ENCODE results near the gene DHRSX.

DNA sequence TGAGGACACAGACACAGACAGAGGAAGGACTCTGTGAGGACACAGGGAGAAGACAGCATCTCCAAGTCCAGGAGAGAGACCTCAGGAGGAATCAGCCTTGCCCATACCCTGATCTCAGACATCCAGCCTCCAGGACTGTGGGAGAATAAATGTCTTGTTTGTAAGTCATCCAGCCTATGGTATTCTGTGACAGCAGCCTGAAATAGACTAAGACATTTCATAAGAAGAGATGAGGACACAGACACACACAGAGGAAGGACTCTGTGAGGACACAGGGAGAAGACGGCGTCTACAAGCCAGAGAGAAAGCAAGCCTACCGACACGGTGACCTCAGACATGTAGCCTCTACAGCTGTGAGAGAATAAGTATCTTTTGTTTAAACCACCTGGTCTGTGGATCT lies 112.1 kb downstream of the DHRSX start:
- TF ChIP-seq GATA3 (IDR thresholded peaks at IDR 0.05; ENCODE audit: low read depth, low read length) (no peak), GATA2 (IDR thresholded peaks at IDR 0.05; ENCODE audit: low read depth, low read length) (no peak)

All from SH-SY5Y (cell line).